Body of pancreas (tissue), 4 donors: ENCODE results near the gene RNF8.

ENCODE experiments used
- CTCF ChIP-seq, 7 experiments: fragments of 450-650 bp in 4 of 7; fragments of 200-600 bp in 3 of 7; sonication (generic) in 3 of 7; IDR thresholded peaks; one replicate each; pipeline ENCODE4 v1.5.1; 2016 to 2019; ENCODE audit warnings: antibody characterized with exemption in 7 of 7
- POLR2A ChIP-seq, 3 donors: fragments of 450-650 bp; IDR thresholded peaks; one replicate each; pipeline ENCODE4 v1.6.1; 2016; ENCODE audit warnings: antibody characterized with exemption in 3 of 3, mild to moderate bottlenecking in 2 of 3

GRCh38 chr6:37409501-37409900 is 55.7 kb downstream of the RNF8 start:
- TF ChIP-seq CTCF (IDR thresholded peaks at IDR 0.05) (no peak), POLR2A (IDR thresholded peaks at IDR 0.05) (no peak)
